ENCODE data around the gene EDEM2.
"Not testable (repeated sequence)": the region's sequence is repeated elsewhere in the genome, so short reads cannot be mapped to it uniquely, and the experiment has no call there.

The EDEM2 gene

GRCh38 chr20:35167787-35168186, 20.7 kb upstream of the EDEM2 start:
- DNase-seq = no peak

GRCh38 chr20:35166242-35166830, 19.2 kb upstream of the EDEM2 start:
- no peak for DNase-seq

GRCh38 chr20:35165221-35166185, 18.4 kb upstream of the EDEM2 start:
- no peak for DNase-seq

GRCh38 chr20:35164531-35164930, 17.4 kb upstream of the EDEM2 start:
- DNase-seq = not testable (repeated sequence)

GRCh38 chr20:35160341-35160740, 13.2 kb upstream of the EDEM2 start:
- not testable (repeated sequence) for DNase-seq

GRCh38 chr20:35156978-35157377, 9.8 kb upstream of the EDEM2 start:
- DNase-seq = no peak

- DNase-seq = no peak
Observed at GRCh38 chr20:35155936-35156335, 8.8 kb upstream of the EDEM2 start.

- DNase-seq = no peak
Observed at GRCh38 chr20:35151736-35152135, 4.6 kb upstream of the EDEM2 start.

GRCh38 chr20:35150846-35151579, 3.9 kb upstream of the EDEM2 start:
- no peak for DNase-seq

- not testable (repeated sequence) for DNase-seq
Observed at GRCh38 chr20:35147575-35148071, 487 bp upstream of the EDEM2 start.

- no peak for DNase-seq
Observed at GRCh38 chr20:35146299-35146919, 727 bp downstream of the EDEM2 start.

- peak; percentile 74 for DNase-seq
Observed at GRCh38 chr20:35145141-35145564, 2.0 kb downstream of the EDEM2 start.

- DNase-seq = peak; percentile 42
Observed at GRCh38 chr20:35144694-35145093, 2.4 kb downstream of the EDEM2 start.

GRCh38 chr20:35135867-35136586, 11.1 kb downstream of the EDEM2 start:
- no peak for DNase-seq

GRCh38 chr20:35134880-35135279, 12.3 kb downstream of the EDEM2 start:
- no peak for DNase-seq

GRCh38 chr20:35134472-35134871, 12.7 kb downstream of the EDEM2 start:
- DNase-seq = no peak

- no peak for DNase-seq
Observed at GRCh38 chr20:35133735-35134134, 13.4 kb downstream of the EDEM2 start.

GRCh38 chr20:35133031-35133430, 14.1 kb downstream of the EDEM2 start:
- DNase-seq = no peak

- DNase-seq = no peak
Observed at GRCh38 chr20:35131934-35132333, 15.2 kb downstream of the EDEM2 start.

GRCh38 chr20:35129647-35130069, 17.5 kb downstream of the EDEM2 start:
- no peak for DNase-seq

- no peak for DNase-seq
Observed at GRCh38 chr20:35125753-35126152, 21.4 kb downstream of the EDEM2 start.
